HEK293T (cell line): ENCODE results near the gene DUS2.

ENCODE experiments used
- BHLHE40 ChIP-seq: fragments of 450-650 bp; IDR thresholded peaks from 2 replicates; pipeline ENCODE4 v1.6.1; 2016; ENCODE audit warnings: mild to moderate bottlenecking, moderate library complexity, borderline replicate concordance
- CTBP1 ChIP-seq: fragments of 450-650 bp; IDR thresholded peaks from 2 replicates; pipeline ENCODE4 v1.6.1; 2016; ENCODE audit warnings: borderline replicate concordance
- ELF4 ChIP-seq: fragments of 450-650 bp; IDR thresholded peaks from 2 replicates; pipeline ENCODE4 v1.6.1; 2017; ENCODE audit warnings: antibody characterized with exemption
- FOXA1 ChIP-seq: fragments of 450-650 bp; IDR thresholded peaks from 2 replicates; pipeline ENCODE4 v1.6.1; 2016; ENCODE audit warnings: mild to moderate bottlenecking
- L3MBTL2 ChIP-seq: fragments of 450-650 bp; conservative IDR thresholded peaks from 2 replicates; pipeline ENCODE4 v1.6.1; 2016; ENCODE audit warnings: mild to moderate bottlenecking
- LEF1 ChIP-seq: fragments of 450-650 bp; IDR thresholded peaks from 2 replicates; pipeline ENCODE4 v1.6.1; 2017; ENCODE audit warnings: mild to moderate bottlenecking, borderline replicate concordance
- NFRKB ChIP-seq: fragments of 450-650 bp; IDR thresholded peaks from 2 replicates; pipeline ENCODE4 v1.6.1; 2016; ENCODE audit warnings: mild to moderate bottlenecking, moderate library complexity
- SP1 ChIP-seq: fragments of 450-650 bp; IDR thresholded peaks from 2 replicates; pipeline ENCODE4 v1.6.1; 2017
- TARDBP ChIP-seq: fragments of 450-650 bp; IDR thresholded peaks from 2 replicates; pipeline ENCODE4 v1.6.1; 2016

- TF ChIP-seq LEF1 (no peak), L3MBTL2 (no peak), TARDBP (no peak), SP1 (no peak), CTBP1 (no peak), FOXA1 (no peak), ELF4 (no peak), NFRKB (no peak), BHLHE40 (no peak)
Observed at GRCh38 chr16:68040506-68041288, 17.6 kb downstream of the DUS2 start.
